Measurements from ENCODE around the gene MYO5B. TPM values are rescaled to one million over a fixed set of nuclear protein-coding genes. Genes with fewer than 3 reads are reported as not detected.

The MYO5B gene
- total and polyA plus RNA-seq, 9 of the 15 experiments (the other 6 are each of a cell fraction or from before 2014, with no cell fraction given) = 0.07 to 0.42 (median 0.28) TPM

DNA sequence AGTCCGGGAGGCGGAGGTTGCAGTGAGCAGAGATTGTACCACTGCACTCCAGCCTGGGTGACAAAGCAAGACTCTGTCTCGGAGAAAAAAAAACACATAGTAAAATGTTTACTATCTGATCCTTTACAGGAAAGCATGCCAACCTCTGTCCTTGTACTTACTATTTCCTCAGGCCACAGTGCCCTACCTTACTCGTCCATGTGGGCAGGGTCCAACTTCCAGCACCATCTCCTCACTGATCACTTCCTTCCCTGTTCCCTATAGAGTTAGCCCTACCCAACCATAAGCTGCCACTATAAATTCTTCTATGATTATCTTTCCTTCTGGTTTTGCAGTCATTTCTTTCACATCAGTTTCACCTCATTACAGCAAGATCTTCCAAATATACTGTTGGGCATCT is 136.2 kb downstream of the MYO5B start:
- ATAC-seq = no peak

GRCh38 chr18:50057009-50057408 is 137.9 kb downstream of the MYO5B start:
- DNase-seq (ENCODE audit: extremely low read depth in 1 of 4, low spot score in 3 of 4) (peak in 1 of 4 experiments; percentile 6), FAIRE-seq (no peak), ATAC-seq (no peak)
- Histone ChIP-seq H3K4me1 (replicated peaks in 1 of 2; ENCODE audit: control insufficient read depth in 2 of 2, insufficient read depth in 2 of 2, low read length in 2 of 2) (no peaks in the 10 kb centered on the region), H3K9me3 (replicated peaks; ENCODE audit: control insufficient read depth, insufficient read depth, low read depth, low read length) (no peaks in the 10 kb centered on the region), H3K9me1 (ENCODE audit: control insufficient read depth, insufficient read depth, low read length) (no peaks in the 10 kb centered on the region), H3K79me2 (ENCODE audit: control insufficient read depth, insufficient read depth, low read length) (no peaks in the 10 kb centered on the region), H3K27ac (ENCODE audit: extremely low read depth, low read depth, low read length) (no peak overlapping the region), H3K4me3 (no peak overlapping the region), H3K4me2 (ENCODE audit: insufficient read depth, low read length) (no peak overlapping the region), H3K9ac (ENCODE audit: insufficient read depth in 1 of 2, low read depth in 2 of 2, low read length in 2 of 2) (no peak overlapping the region), H2AFZ (ENCODE audit: low read depth, low read length) (no peak overlapping the region), H3K27me3 (ENCODE audit: control insufficient read depth in 2 of 2, insufficient read depth in 2 of 2, low read length in 2 of 2) (no peaks in the 10 kb centered on the region), H4K20me1 (replicated peaks; ENCODE audit: control insufficient read depth, insufficient read depth, low read length) (no peaks in the 10 kb centered on the region), H3K36me3 (ENCODE audit: control insufficient read depth, insufficient read depth, low read length) (no peaks in the 10 kb centered on the region)
- no peak for TF ChIP-seq NUFIP1 (IDR thresholded peaks at IDR 0.05; ENCODE audit: partially characterized antibody)
- 0 out of 4 replicates have a peak, but pooled peaks of 1 of the 2 experiments have one; percentile 9 for TF ChIP-seq RAD21 (CRISPR knock-in tag; conservative IDR thresholded peaks at IDR 0.05 in 1 of 2, IDR thresholded peaks at IDR 0.05 in 1 of 2)
- POLR2A ChIA-PET = interaction anchor here (1.2 kb wide), 1 partner anchor 24 kb away, joined by 3 read pairs; no protein-coding TSS in a partner anchor
- BruUV-seq (replicated peaks) = no TSS peak
- in situ Hi-C loops (cut with MboI) = no loop called here
- intact Hi-C loops (cut with micrococcal nuclease) = loop anchor here (10.0 kb wide), 2 partner anchors 138 to 298 kb away; partner anchors contain the start of gene MYO5B
- CTCF ChIA-PET (ENCODE audit: low intra/inter-chr PET ratio) = interaction anchor here (1.1 kb wide), 1 partner anchor 138 kb away, joined by 5 read pairs; the partner anchor contains the start of gene MYO5B

More for the DNA sequence above, 136.2 kb downstream of the MYO5B start:
- H3K79me2 ChIP-seq (ENCODE audit: control insufficient read depth, insufficient read depth, low read length) = no peaks in the 10 kb centered on the region
- DNase-seq (ENCODE audit: extremely low read depth in 1 of 4, low spot score in 3 of 4) (no peak), FAIRE-seq (no peak)
- no peaks in the 10 kb centered on the region for H4K20me1 ChIP-seq (replicated peaks; ENCODE audit: control insufficient read depth, insufficient read depth, low read length)
- no peak overlapping the region for H3K4me2 ChIP-seq (ENCODE audit: insufficient read depth, low read length)
- no peaks in the 10 kb centered on the region for H3K27me3 ChIP-seq (ENCODE audit: control insufficient read depth in 2 of 2, insufficient read depth in 2 of 2, low read length in 2 of 2)
- no peak overlapping the region for H3K27ac ChIP-seq (ENCODE audit: extremely low read depth, low read depth, low read length)
- in situ Hi-C loops (cut with MboI) = no loop called here
- POLR2A ChIA-PET = no interaction called here
- BruUV-seq (replicated peaks) = no TSS peak
- CTCF ChIA-PET (ENCODE audit: low intra/inter-chr PET ratio) = no interaction called here
- WGBS (ENCODE audit: insufficient coverage, low coverage, missing lambda C conversion rate) = 0% methylated on average over 1 of the region's 4 CpGs
- H3K36me3 ChIP-seq (ENCODE audit: control insufficient read depth, insufficient read depth, low read length) = no peaks in the 10 kb centered on the region
- no peak overlapping the region for H3K9ac ChIP-seq (ENCODE audit: insufficient read depth in 1 of 2, low read depth in 2 of 2, low read length in 2 of 2)
- H3K9me3 ChIP-seq (replicated peaks; ENCODE audit: control insufficient read depth, insufficient read depth, low read depth, low read length) = no peaks in the 10 kb centered on the region
- H2AFZ ChIP-seq (ENCODE audit: low read depth, low read length) = no peak overlapping the region
- TF ChIP-seq PTTG1 (tag; IDR thresholded peaks at IDR 0.05; ENCODE audit: low read depth) (no peak), MXD1 (CRISPR knock-in tag; IDR thresholded peaks at IDR 0.05; ENCODE audit: borderline replicate concordance, poor library complexity, severe bottlenecking) (no peak), FOXA3 (CRISPR knock-in tag; conservative IDR thresholded peaks at IDR 0.05 in 1 of 2, IDR thresholded peaks at IDR 0.05 in 1 of 2) (no peak), GATA2 (CRISPR knock-in tag; IDR thresholded peaks at IDR 0.05) (no peak), SRSF9 (IDR thresholded peaks at IDR 0.05; ENCODE audit: borderline replicate concordance, low read depth, low read length) (no peak)
- H3K9me1 ChIP-seq (ENCODE audit: control insufficient read depth, insufficient read depth, low read length) = no peaks in the 10 kb centered on the region
- no peak overlapping the region for H3K4me3 ChIP-seq
- intact Hi-C loops (cut with micrococcal nuclease) = loop anchor here (10.0 kb wide), 2 partner anchors 136 to 296 kb away; partner anchors contain the start of gene MYO5B
- H3K4me1 ChIP-seq (replicated peaks in 1 of 2; ENCODE audit: control insufficient read depth in 2 of 2, insufficient read depth in 2 of 2, low read length in 2 of 2) = no peaks in the 10 kb centered on the region
